Small intestine (tissue), 7 donors: Measurements from ENCODE around the gene PTPRN. TPM values are rescaled to one million over a fixed set of nuclear protein-coding genes. Genes with fewer than 3 reads are reported as not detected.

Experiments used
- DNase-seq, 2 donors: peaks; one replicate each; pipeline versions ENCODE4 v3.0.0 to v3.0.0-alpha.2; 2013
- FAIRE-seq: peaks from 2 replicates; lab custom pipeline; 2012; peaks lifted over from hg19 to GRCh38; lab: Jason Lieb, UNC
- H3K27ac ChIP-seq, 3 donors: one replicate each; pipeline ENCODE4 v1.5.1; 2013; ENCODE audit warnings: low read length in 2 of 3, mild to moderate bottlenecking in 2 of 3, control low read depth in 1 of 3, inconsistent platforms in 1 of 3, low read depth in 1 of 3, moderate library complexity in 1 of 3
- H3K27me3 ChIP-seq, 3 donors: one replicate each; pipeline ENCODE4 v1.6.1; 2013; ENCODE audit warnings: low read length in 3 of 3, inconsistent platforms in 1 of 3; ENCODE audit not compliant: control insufficient read depth in 3 of 3, insufficient read depth in 3 of 3
- H3K36me3 ChIP-seq, 3 donors: one replicate each; pipeline ENCODE4 v1.6.1; 2013; ENCODE audit warnings: low read length in 3 of 3, inconsistent platforms in 1 of 3, low read depth in 1 of 3, mild to moderate bottlenecking in 1 of 3, moderate library complexity in 1 of 3; ENCODE audit not compliant: control insufficient read depth in 3 of 3, insufficient read depth in 2 of 3
- H3K4me1 ChIP-seq, 3 donors: one replicate each; pipeline ENCODE4 v1.6.1; 2013; ENCODE audit warnings: low read length in 2 of 3, inconsistent platforms in 1 of 3, low read depth in 1 of 3, mild to moderate bottlenecking in 1 of 3, moderate library complexity in 1 of 3; ENCODE audit not compliant: control insufficient read depth in 3 of 3, insufficient read depth in 2 of 3
- H3K4me3 ChIP-seq, 3 donors: one replicate each; pipeline ENCODE4 v1.5.1; 2013; ENCODE audit warnings: low read length in 3 of 3, control low read depth in 1 of 3, inconsistent platforms in 1 of 3, low read depth in 1 of 3, mild to moderate bottlenecking in 1 of 3, moderate library complexity in 1 of 3
- H3K9me3 ChIP-seq, 2 donors: one replicate each; pipeline ENCODE4 v1.6.1; 2013; ENCODE audit warnings: low read depth in 1 of 2, low read length in 1 of 2; ENCODE audit not compliant: control insufficient read depth in 2 of 2, insufficient read depth in 1 of 2
- WGBS, 3 donors: extraction: QIAGEN DNeasy Blood & Tissue Kit; methylation state at CpG; one replicate each; pipeline ENCODE4 v1.1.7; 2013; 5-methylcytosine and 5-hydroxymethylcytosine counted together
- polyA plus RNA-seq, 4 donors: library from polyadenylated mRNA; stranded (reverse) in 3 of 4; unstranded in 1 of 4; fragments of 200-250 nt in 3 of 4; fragments of 120-200 nt in 1 of 4; gene quantifications; one replicate each; pipeline versions ENCODE4 v1.2.1 to v1.2.3, GENCODE V29; 2013
- donor health status: healthy with polysubstance abuse.
- donor health status: control.
- donor health status: control.
- donor health status: Bipolar disorder and iron deficiency.
- donor health status: healthy.

Gene PTPRN
- polyA plus RNA-seq, 4 donors: 1.6 to 9.4 (median 4.1) TPM; not detected in 1

DNA sequence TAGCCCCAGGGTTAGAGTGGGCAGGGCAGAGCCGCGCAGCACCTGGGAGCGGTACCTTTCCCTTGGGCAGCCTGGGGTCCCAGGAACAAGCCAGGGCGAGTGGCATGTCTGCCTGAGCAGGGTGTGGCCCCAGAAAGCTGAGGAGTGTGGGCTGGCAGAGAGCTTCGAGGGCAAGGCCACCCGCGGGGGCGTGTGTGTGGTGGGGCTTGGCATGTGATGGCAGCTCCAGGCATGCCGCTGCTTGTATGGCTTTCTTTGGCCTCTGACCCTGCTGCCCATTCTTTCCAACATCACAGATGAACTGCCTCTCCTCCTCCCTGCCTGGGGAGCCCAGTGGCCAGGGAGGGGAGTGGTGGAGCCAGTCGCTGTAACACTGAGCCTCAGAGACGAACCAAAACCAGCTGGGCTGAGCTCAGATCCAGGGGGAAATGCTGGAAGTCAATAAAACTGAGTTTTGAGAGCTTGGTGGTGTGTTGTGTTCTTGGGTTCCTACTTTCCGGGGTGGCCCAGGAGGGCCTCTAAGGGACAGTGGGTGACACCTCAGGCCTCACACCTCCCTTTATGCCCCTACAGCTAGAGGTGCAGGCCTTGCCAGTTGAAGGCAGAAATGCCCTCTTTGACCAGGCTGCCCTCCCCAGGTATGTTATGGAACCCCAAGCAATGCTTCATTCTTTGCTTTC lies 22.6 kb downstream of the PTPRN start:
- Histone ChIP-seq H3K36me3 (peaks cover 7 to 49% (median 9%) of the 10 kb centered on the region in 3 donors), H3K27ac (no peak overlapping the region), H3K27me3 (no peaks in the 10 kb centered on the region), H3K4me3 (no peak overlapping the region), H3K9me3 (no peaks in the 10 kb centered on the region), H3K4me1 (no peaks in the 10 kb centered on the region)
- 79 to 85% (median 83%) methylated on average over 12 of the region's 12 CpGs for WGBS, 3 donors
- no peak for FAIRE-seq
- DNase-seq: no peak

- WGBS, 3 donors: 84 to 94% (median 92%) methylated on average over 17 of the region's 17 CpGs
- Histone ChIP-seq H3K9me3 (no peaks in the 10 kb centered on the region), H3K4me3 (no peak overlapping the region), H3K4me1 (peaks cover 0 to 2% (median 0%) of the 10 kb centered on the region in 3 donors), H3K27me3 (no peaks in the 10 kb centered on the region), H3K27ac (no peak overlapping the region), H3K36me3 (peaks cover 7 to 53% (median 9%) of the 10 kb centered on the region in 3 donors)
- FAIRE-seq (no peak), DNase-seq (no peak)
Observed at GRCh38 chr2:219285894-219286425, 23.2 kb downstream of the PTPRN start.

- Histone ChIP-seq H3K9me3 (no peaks in the 10 kb centered on the region), H3K36me3 (peaks cover 7 to 59% (median 9%) of the 10 kb centered on the region in 3 donors), H3K27ac (no peak overlapping the region), H3K4me3 (no peak overlapping the region), H3K4me1 (peaks cover 0 to 7% (median 0%) of the 10 kb centered on the region in 3 donors), H3K27me3 (no peaks in the 10 kb centered on the region)
- FAIRE-seq (no peak), DNase-seq (no peak)
- 90 to 96% (median 91%) methylated on average over 12 of the region's 12 CpGs for WGBS, 3 donors
Observed at GRCh38 chr2:219285373-219285735, 23.8 kb downstream of the PTPRN start.

GRCh38 chr2:219284501-219285372 lies 24.5 kb downstream of the PTPRN start:
- no peak overlapping the region for H3K4me3 ChIP-seq
- FAIRE-seq: no peak
- H3K9me3 ChIP-seq: no peaks in the 10 kb centered on the region
- peaks cover 0 to 13% (median 0%) of the 10 kb centered on the region in 3 donors for H3K4me1 ChIP-seq
- 92 to 97% (median 93%) methylated on average over 15 to 16 of the region's 16 CpGs for WGBS, 3 donors
- H3K27me3 ChIP-seq: no peaks in the 10 kb centered on the region
- H3K27ac ChIP-seq: no peak overlapping the region
- DNase-seq: no peak
- peaks cover 7 to 63% (median 9%) of the 10 kb centered on the region in 3 donors for H3K36me3 ChIP-seq

GRCh38 chr2:219282943-219283581 lies 26.1 kb downstream of the PTPRN start:
- Histone ChIP-seq H3K36me3 (peaks cover 7 to 63% (median 9%) of the 10 kb centered on the region in 3 donors), H3K27me3 (no peaks in the 10 kb centered on the region), H3K4me3 (no peak overlapping the region), H3K4me1 (peaks cover 0 to 26% (median 3%) of the 10 kb centered on the region in 3 donors), H3K27ac (no peak overlapping the region), H3K9me3 (no peaks in the 10 kb centered on the region)
- WGBS, 3 donors: 88 to 93% (median 92%) methylated on average over 17 of the region's 17 CpGs
- FAIRE-seq (no peak), DNase-seq (no peak)

DNA sequence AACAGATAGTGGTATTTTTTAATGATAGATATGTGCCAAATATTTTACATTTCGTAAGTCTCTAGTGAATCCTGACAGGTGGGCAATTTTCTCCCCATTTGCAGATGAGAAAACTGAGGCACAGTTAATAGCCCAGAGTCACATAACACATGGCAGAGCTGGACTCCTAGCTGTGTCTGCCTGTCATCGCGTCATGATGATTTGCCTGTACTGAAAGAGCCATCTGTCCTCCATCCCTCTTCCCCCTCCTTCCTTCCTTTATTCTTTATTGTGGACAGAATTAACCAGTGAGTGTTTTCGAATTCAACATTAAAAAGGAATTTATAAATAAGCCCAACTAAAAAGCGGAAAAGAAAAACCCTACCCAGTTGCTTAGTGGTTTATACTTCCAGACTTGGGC lies 26.8 kb downstream of the PTPRN start:
- FAIRE-seq: no peak

DNA sequence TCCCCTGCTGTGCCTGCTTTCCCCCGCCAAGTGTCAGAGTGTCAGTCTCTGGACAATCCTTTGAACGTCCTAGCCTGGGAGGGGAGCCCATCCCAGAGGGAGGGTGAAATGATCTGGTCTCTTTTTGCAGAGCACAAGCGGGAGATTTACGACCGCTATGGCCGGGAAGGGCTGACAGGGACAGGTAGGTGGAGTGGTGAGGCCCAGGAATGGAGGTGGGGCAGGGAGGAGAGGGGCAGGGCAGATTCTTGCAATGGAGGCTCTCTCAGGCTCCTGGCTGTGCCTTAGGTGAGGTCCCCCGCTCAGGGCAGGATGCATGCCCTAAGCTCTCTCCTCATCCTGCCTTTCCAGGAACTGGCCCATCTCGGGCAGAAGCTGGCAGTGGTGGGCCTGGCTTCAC lies 27.6 kb downstream of the PTPRN start:
- H3K36me3 ChIP-seq: peaks cover 6 to 59% (median 9%) of the 10 kb centered on the region in 3 donors
- FAIRE-seq (no peak), DNase-seq (no peak)
- H3K27ac ChIP-seq: no peak overlapping the region
- no peaks in the 10 kb centered on the region for H3K9me3 ChIP-seq
- 77 to 79% (median 78%) methylated on average over 8 of the region's 8 CpGs for WGBS, 3 donors
- H3K27me3 ChIP-seq: no peaks in the 10 kb centered on the region
- H3K4me3 ChIP-seq: no peak overlapping the region
- peaks cover 0 to 33% (median 6%) of the 10 kb centered on the region in 3 donors for H3K4me1 ChIP-seq

More for the DNA sequence above, 26.8 kb downstream of the PTPRN start:
- H3K36me3 ChIP-seq: peaks cover 7 to 63% (median 9%) of the 10 kb centered on the region in 3 donors
- peaks cover 0 to 33% (median 6%) of the 10 kb centered on the region in 3 donors for H3K4me1 ChIP-seq
- DNase-seq: no peak
- WGBS, 3 donors: 90 to 91% (median 90%) methylated on average over 5 of the region's 5 CpGs
- no peak overlapping the region for H3K4me3 ChIP-seq
- no peaks in the 10 kb centered on the region for H3K9me3 ChIP-seq
- no peak overlapping the region for H3K27ac ChIP-seq
- no peaks in the 10 kb centered on the region for H3K27me3 ChIP-seq

DNA sequence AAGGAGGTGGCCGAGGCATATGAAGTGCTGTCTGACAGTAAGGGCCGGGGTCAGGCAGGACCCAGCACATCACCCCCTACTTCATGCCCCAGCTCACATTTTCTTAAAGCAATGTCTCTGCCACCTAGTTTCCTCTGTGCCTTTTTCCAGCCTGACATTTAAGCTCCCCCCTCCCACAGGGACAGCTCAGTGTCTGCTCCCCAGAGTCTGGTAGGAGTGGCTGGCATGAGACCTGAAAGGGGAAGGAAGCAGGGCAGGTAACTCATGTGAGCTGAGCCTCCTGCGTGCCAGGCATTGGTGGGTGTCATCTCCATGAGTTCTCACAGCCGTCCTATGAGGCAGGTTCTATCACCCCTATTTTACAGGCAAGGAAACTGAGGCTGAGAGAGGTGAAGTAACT lies 28.6 kb downstream of the PTPRN start:
- Histone ChIP-seq H3K4me3 (no peak overlapping the region), H3K4me1 (peaks cover 0 to 33% (median 6%) of the 10 kb centered on the region in 3 donors), H3K36me3 (peaks cover 4 to 53% (median 9%) of the 10 kb centered on the region in 3 donors), H3K9me3 (no peaks in the 10 kb centered on the region), H3K27me3 (no peaks in the 10 kb centered on the region), H3K27ac (peak overlapping the region in 2 of 3 donors; percentile 0 to 89)
- FAIRE-seq (no peak), DNase-seq (no peak)
- WGBS, 3 donors: 88 to 92% (median 90%) methylated on average over 4 of the region's 4 CpGs
